Testis (tissue), 2 donors: Measurements from ENCODE around the gene SUMO2.

ENCODE experiments used
- POLR2A ChIP-seq: fragments of 450-650 bp; IDR thresholded peaks from one replicate; pipeline ENCODE4 v1.6.1; 2017; ENCODE audit warnings: antibody characterized with exemption, mild to moderate bottlenecking, moderate library complexity
- TF ChIP-seq, protein P1 (sequence below), 3 experiments: fragments of 450-650 bp in 2 of 3; fragments of 200-600 bp in 1 of 3; sonication (generic) in 1 of 3; IDR thresholded peaks; one replicate each; pipeline ENCODE4 v1.5.1; 2016 to 2019; ENCODE audit warnings: antibody characterized with exemption in 3 of 3, mild to moderate bottlenecking in 2 of 3, moderate library complexity in 1 of 3

DNA sequence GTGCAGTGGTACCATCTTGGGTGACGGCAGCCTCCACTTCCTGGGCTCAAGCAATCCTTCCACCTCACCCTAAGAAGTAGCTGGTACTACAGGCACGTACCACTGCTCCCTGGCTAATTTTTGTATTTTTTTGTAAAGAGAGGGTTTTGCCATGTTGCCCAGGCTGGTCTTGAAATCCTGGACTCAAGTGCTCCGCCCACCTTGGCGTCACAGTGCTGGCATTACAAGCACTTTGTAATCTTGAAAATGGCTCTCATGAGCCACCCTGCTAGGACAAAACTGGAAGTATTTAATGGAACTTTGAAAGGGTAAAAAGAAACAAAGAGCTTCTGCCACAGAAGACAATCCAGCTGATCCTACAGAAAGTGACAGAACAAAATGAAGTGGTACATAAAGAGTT, 9.2 kb downstream of the SUMO2 start:
- no peak for TF ChIP-seq POLR2A
- TF ChIP-seq, protein P1, sequence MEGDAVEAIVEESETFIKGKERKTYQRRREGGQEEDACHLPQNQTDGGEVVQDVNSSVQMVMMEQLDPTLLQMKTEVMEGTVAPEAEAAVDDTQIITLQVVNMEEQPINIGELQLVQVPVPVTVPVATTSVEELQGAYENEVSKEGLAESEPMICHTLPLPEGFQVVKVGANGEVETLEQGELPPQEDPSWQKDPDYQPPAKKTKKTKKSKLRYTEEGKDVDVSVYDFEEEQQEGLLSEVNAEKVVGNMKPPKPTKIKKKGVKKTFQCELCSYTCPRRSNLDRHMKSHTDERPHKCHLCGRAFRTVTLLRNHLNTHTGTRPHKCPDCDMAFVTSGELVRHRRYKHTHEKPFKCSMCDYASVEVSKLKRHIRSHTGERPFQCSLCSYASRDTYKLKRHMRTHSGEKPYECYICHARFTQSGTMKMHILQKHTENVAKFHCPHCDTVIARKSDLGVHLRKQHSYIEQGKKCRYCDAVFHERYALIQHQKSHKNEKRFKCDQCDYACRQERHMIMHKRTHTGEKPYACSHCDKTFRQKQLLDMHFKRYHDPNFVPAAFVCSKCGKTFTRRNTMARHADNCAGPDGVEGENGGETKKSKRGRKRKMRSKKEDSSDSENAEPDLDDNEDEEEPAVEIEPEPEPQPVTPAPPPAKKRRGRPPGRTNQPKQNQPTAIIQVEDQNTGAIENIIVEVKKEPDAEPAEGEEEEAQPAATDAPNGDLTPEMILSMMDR (IDR thresholded peaks at IDR 0.05): no peak
